B cell (primary cell): ENCODE data around the gene DCN. TPM values are rescaled to one million over a fixed set of nuclear protein-coding genes. Genes with fewer than 3 reads are reported as not detected.

Experiments used
- ATAC-seq: fragments of 200-7000 bp; cut with Tn5 transposase; one replicate; pipeline ENCODE4 v1.10.0; 2021; ENCODE audit warnings: low read depth, mild to moderate bottlenecking, moderate number of reproducible peaks, moderate library complexity
- CTCF ChIA-PET: fragments of 350-600 bp; sonication (Branson Sonifier 250); formaldehyde crosslinking; loops from one replicate; lab custom pipeline; 2021; ENCODE audit warnings: antibody characterized with exemption, inconsistent platforms; lab: Charles Lee
- POLR2A ChIA-PET: fragments of 350-600 bp; sonication (Branson Sonifier 250); formaldehyde crosslinking; loops from one replicate; lab custom pipeline; 2021; ENCODE audit warnings: antibody characterized with exemption; lab: Charles Lee
- DNase-seq: peaks from one replicate; pipeline ENCODE4 v3.0.0; 2013
- H2AFZ ChIP-seq: 2 replicates; pipeline ENCODE4 v1.6.1; 2012; ENCODE audit warnings: mild to moderate bottlenecking, low read depth, low read length; ENCODE audit not compliant: insufficient read depth, poor library complexity, severe bottlenecking
- H3K27ac ChIP-seq, 2 donors: 1 replicate in 1 of 2; 2 replicates in 1 of 2; pipeline ENCODE4 v1.5.1; 2012 to 2013; ENCODE audit warnings: low read length in 2 of 2, mild to moderate bottlenecking in 2 of 2, moderate library complexity in 1 of 2
- H3K27me3 ChIP-seq, 4 experiments: fragments of 200-600 bp in 1 of 4; sonication (generic) in 1 of 4; replicated peaks in 1 of 4; 1 replicate in 2 of 4; 2 replicates in 2 of 4; pipeline versions ENCODE4 v1.6.1 to v1.7.0; 2013 to 2016; ENCODE audit warnings: low read length in 3 of 4, mild to moderate bottlenecking in 2 of 4, mixed read lengths in 1 of 4, moderate library complexity in 1 of 4; ENCODE audit not compliant: insufficient read depth in 4 of 4, control insufficient read depth in 3 of 4; ENCODE audit errors: control extremely low read depth in 1 of 4
- H3K36me3 ChIP-seq, 2 experiments: replicated peaks in 1 of 2; 1 replicate in 1 of 2; 2 replicates in 1 of 2; pipeline versions ENCODE4 v1.6.1 to v1.7.1; 2013; ENCODE audit warnings: low read length in 1 of 2; ENCODE audit not compliant: insufficient read depth in 2 of 2, control insufficient read depth in 1 of 2; ENCODE audit errors: control extremely low read depth in 1 of 2, extremely low read depth in 1 of 2
- H3K4me1 ChIP-seq, 2 donors: fragments of 200-600 bp in 1 of 2; sonication (generic) in 1 of 2; 1 replicate in 1 of 2; 2 replicates in 1 of 2; pipeline versions ENCODE4 v1.5.1 to v1.6.1; 2013 to 2017; ENCODE audit warnings: low read length in 2 of 2; ENCODE audit not compliant: control insufficient read depth in 2 of 2, insufficient read depth in 2 of 2
- H3K4me2 ChIP-seq: replicated peaks from 2 replicates; pipeline ENCODE3; 2012; ENCODE audit warnings: mild to moderate bottlenecking, low read depth, low read length; ENCODE audit not compliant: poor library complexity, severe bottlenecking
- H3K4me3 ChIP-seq, 5 experiments: fragments of 200-600 bp in 1 of 5; sonication (generic) in 1 of 5; 1 replicate in 3 of 5; 2 replicates in 2 of 5; pipeline versions ENCODE4 v1.5.1 to v1.7.0; 2011 to 2016; ENCODE audit warnings: low read length in 4 of 5, mild to moderate bottlenecking in 4 of 5, low read depth in 2 of 5, control low read depth in 1 of 5, moderate library complexity in 1 of 5; ENCODE audit not compliant: insufficient read depth in 1 of 5; ENCODE audit errors: control extremely low read depth in 1 of 5, extremely low read depth in 1 of 5
- H3K79me2 ChIP-seq: fragments of 200-600 bp; sonication (generic); one replicate; pipeline ENCODE4 v1.6.0; 2016; ENCODE audit warnings: low read length; ENCODE audit not compliant: control insufficient read depth, insufficient read depth
- H3K9ac ChIP-seq: fragments of 200-600 bp; sonication (generic); 2 replicates; pipeline ENCODE4 v1.6.1; 2017; ENCODE audit warnings: mild to moderate bottlenecking, low read length, moderate library complexity
- H3K9me3 ChIP-seq, 3 donors: one replicate each; pipeline versions ENCODE4 v1.6.1 to v1.7.1; 2013; ENCODE audit warnings: low read length in 2 of 3; ENCODE audit not compliant: control insufficient read depth in 2 of 3, insufficient read depth in 1 of 3; ENCODE audit errors: control extremely low read depth in 1 of 3
- H4K20me1 ChIP-seq: 2 replicates; pipeline ENCODE4 v1.6.0; 2012; ENCODE audit warnings: mild to moderate bottlenecking, low read length; ENCODE audit not compliant: insufficient read depth, control insufficient read depth, poor library complexity, severe bottlenecking
- H3K27ac Mint-ChIP-seq: one replicate; pipeline ENCODE4 v1.8.0; 2021; ENCODE audit warnings: mixed read lengths
- H3K27me3 Mint-ChIP-seq: one replicate; pipeline ENCODE4 v1.8.0; 2021; ENCODE audit warnings: mixed read lengths
- H3K4me1 Mint-ChIP-seq: one replicate; pipeline ENCODE4 v1.8.0; 2021; ENCODE audit warnings: mixed read lengths
- H3K4me3 Mint-ChIP-seq: one replicate; pipeline ENCODE4 v1.8.0; 2021; ENCODE audit warnings: mixed read lengths
- H3K9me3 Mint-ChIP-seq: one replicate; pipeline ENCODE4 v1.8.0; 2022; ENCODE audit warnings: mixed read lengths; ENCODE audit not compliant: insufficient read depth
- EZH2 ChIP-seq: IDR thresholded peaks from 2 replicates; pipeline ENCODE4 v1.6.1; 2012; ENCODE audit warnings: borderline replicate concordance, low read depth, mild to moderate bottlenecking, moderate library complexity, low read length; ENCODE audit not compliant: insufficient read depth, poor library complexity, severe bottlenecking
- WGBS: methylation state at CpG from one replicate; pipeline ENCODE4 v1.1.5; 2013; ENCODE audit warnings: missing lambda C conversion rate; ENCODE audit not compliant: insufficient coverage; 5-methylcytosine and 5-hydroxymethylcytosine counted together
- intact Hi-C: fragments of 100-400 bp; cut with micrococcal nuclease; formaldehyde crosslinking; loops from one replicate; pipeline ENCODE4 v1.10.0; 2022
- polyA plus RNA-seq: library from polyadenylated mRNA; depleted of rRNA; stranded (reverse); fragments of >200 nt; gene quantifications from 2 replicates; pipeline ENCODE4 v1.2.3, GENCODE V29; 2012
- total RNA-seq, 2 donors: library from RNA; stranded (reverse); fragments of 120-200 nt in 1 of 2; gene quantifications; 1 replicate in 1 of 2; 2 replicates in 1 of 2; pipeline versions ENCODE4 v1.2.3 to v1.2.4, GENCODE V29; 2013 to 2022
- TF ChIP-seq, protein P1 (sequence below): fragments of 200-600 bp; IDR thresholded peaks from one replicate; pipeline ENCODE4 v1.8.0; 2022; ENCODE audit warnings: antibody characterized with exemption, mild to moderate bottlenecking

The DCN gene
- total and polyA plus RNA-seq, 2 donors (not counting 1 experiment from before 2014, with no cell fraction given), result not detected

DNA sequence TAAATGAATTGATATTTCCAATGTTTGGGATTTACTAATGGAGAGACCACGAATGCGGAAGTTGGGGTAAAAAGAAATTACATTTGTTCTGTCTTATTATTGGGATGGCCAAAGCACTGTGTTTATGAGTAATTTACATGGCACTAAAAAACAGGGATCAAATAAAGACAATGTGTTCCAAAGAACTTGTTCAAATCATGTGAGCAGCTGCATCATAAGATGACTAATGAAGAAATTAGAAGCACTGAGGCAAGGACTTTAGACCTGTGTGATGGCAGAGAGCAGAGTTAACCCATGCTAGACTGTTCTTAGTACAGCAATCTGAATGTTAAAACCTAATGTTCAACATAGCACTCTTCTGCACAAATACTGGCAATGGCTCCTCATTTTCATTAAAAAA is 34.3 kb upstream of the DCN start:
- Mint-ChIP-seq H3K4me1 (no peaks in the 10 kb centered on the region), H3K9me3 (peaks cover 4% of the 10 kb centered on the region), H3K4me3 (no peak overlapping the region), H3K27me3 (no peaks in the 10 kb centered on the region), H3K27ac (no peak overlapping the region)
- CTCF ChIA-PET, result no interaction called here
- peaks cover 0 to 2% (median 1%) of the 10 kb centered on the region in 3 donors for H3K9me3 ChIP-seq
- DNase-seq (no peak), ATAC-seq (no peak)
- no peak overlapping the region for H3K9ac ChIP-seq
- POLR2A ChIA-PET, result no interaction called here
- intact Hi-C loops, result no loop called here
- H4K20me1 ChIP-seq, result no peaks in the 10 kb centered on the region
- H3K27ac ChIP-seq, result no peak overlapping the region
- WGBS, result 100% methylated on average over 1 of the region's 2 CpGs
- no peak overlapping the region for H3K4me3 ChIP-seq
- no peaks in the 10 kb centered on the region for H3K36me3 ChIP-seq
- H3K4me2 ChIP-seq, result no peak overlapping the region
- H3K79me2 ChIP-seq, result no peaks in the 10 kb centered on the region
- TF ChIP-seq, protein P1, sequence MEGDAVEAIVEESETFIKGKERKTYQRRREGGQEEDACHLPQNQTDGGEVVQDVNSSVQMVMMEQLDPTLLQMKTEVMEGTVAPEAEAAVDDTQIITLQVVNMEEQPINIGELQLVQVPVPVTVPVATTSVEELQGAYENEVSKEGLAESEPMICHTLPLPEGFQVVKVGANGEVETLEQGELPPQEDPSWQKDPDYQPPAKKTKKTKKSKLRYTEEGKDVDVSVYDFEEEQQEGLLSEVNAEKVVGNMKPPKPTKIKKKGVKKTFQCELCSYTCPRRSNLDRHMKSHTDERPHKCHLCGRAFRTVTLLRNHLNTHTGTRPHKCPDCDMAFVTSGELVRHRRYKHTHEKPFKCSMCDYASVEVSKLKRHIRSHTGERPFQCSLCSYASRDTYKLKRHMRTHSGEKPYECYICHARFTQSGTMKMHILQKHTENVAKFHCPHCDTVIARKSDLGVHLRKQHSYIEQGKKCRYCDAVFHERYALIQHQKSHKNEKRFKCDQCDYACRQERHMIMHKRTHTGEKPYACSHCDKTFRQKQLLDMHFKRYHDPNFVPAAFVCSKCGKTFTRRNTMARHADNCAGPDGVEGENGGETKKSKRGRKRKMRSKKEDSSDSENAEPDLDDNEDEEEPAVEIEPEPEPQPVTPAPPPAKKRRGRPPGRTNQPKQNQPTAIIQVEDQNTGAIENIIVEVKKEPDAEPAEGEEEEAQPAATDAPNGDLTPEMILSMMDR, result no peak
- TF ChIP-seq EZH2, result no peak
- no peaks in the 10 kb centered on the region for H3K27me3 ChIP-seq
- H2AFZ ChIP-seq, result no peak overlapping the region
- no peaks in the 10 kb centered on the region for H3K4me1 ChIP-seq

DNA sequence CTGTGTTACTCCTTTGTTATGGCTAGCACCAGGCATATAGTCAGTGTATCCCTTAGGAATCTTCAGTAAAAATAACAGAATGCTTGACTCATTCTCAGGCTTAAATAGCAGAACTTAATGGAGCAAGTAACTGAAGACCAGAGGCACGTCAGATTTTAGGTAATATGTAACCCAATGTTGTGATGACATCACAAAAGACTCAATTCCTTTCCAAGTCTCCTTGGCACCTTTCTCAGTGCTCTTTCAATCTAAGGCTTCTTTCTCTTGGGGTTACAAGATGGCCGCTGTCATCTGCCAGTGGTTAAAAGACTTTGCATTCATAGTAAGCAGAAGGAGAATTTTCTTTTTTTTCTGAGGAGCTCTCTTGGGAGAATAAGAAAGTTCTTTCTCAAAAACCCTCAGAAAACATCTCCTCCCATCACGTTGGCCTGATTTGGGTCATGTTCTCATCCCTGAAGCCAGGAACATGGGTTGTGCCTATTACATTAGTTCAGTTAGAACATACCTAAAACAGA is 33.4 kb upstream of the DCN start:
- Mint-ChIP-seq H3K27ac (no peak overlapping the region), H3K4me1 (no peaks in the 10 kb centered on the region), H3K27me3 (no peaks in the 10 kb centered on the region), H3K4me3 (no peak overlapping the region), H3K9me3 (peaks cover 4% of the 10 kb centered on the region)
- intact Hi-C loops, result no loop called here
- DNase-seq (no peak), ATAC-seq (no peak)
- Histone ChIP-seq H2AFZ (no peak overlapping the region), H4K20me1 (no peaks in the 10 kb centered on the region), H3K9me3 (peaks cover 0 to 2% (median 1%) of the 10 kb centered on the region in 3 donors), H3K4me2 (no peak overlapping the region), H3K4me3 (no peak overlapping the region), H3K4me1 (no peaks in the 10 kb centered on the region), H3K36me3 (no peaks in the 10 kb centered on the region), H3K27me3 (no peaks in the 10 kb centered on the region), H3K9ac (no peak overlapping the region), H3K79me2 (no peaks in the 10 kb centered on the region), H3K27ac (no peak overlapping the region)
- ChIA-PET POLR2A (no interaction called here), CTCF (no interaction called here)
- TF ChIP-seq, protein P1, result no peak
- TF ChIP-seq EZH2, result no peak
- WGBS, result no CpG with 5 or more reads among the region's 3 CpGs
